ENCODE results near the gene TAF11.

TAF11 gene

DNA sequence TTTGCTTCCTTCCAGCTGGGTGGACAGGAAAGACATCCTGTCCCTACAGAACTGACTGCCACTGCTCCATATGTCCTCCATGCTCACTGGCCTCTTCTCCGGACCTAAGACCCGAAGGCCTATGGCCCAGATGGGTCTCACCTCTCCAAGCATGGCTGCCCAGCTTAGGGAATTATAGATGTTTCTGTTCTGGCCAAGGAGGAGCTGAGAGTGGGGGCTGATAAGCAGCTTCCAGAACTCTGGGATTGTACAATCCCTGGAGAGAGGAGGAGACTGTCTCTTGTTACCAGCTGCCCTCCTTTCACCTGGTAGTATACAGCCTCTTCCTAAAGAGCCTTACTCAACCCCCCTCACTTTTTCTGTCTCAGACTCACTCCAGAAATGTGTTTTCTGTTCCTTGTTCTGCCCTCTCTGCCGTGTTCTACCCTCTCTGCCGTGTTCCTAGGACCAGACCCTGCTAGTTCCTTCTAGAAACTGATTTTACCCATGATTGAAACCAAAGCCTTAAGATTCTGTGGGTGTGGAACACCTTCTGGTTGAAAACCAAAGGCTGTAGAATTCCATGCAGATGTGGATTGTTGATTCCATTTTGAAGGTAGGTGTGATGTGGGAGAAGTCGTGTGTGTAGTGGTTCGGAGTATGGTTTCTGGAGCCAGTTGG lies 29.9 kb upstream of the TAF11 start:
- H3K9me3 ChIP-seq (ENCODE audit: control extremely low read depth in 1 of 5, control insufficient read depth in 4 of 5, insufficient read depth in 2 of 5, low read depth in 1 of 5, low read length in 4 of 5): no peaks in the 10 kb centered on the region
- no peak overlapping the region for H3K27ac ChIP-seq (ENCODE audit: insufficient read depth in 1 of 2, low read depth in 1 of 2, low read length in 2 of 2, poor library complexity in 1 of 2, severe bottlenecking in 2 of 2)
- DNase-seq: no peak
- CTCF ChIA-PET: interaction anchor here (1.0 to 1.3 kb wide), 3 partner anchors 17 to 43 kb away, joined by 3 to 4 read pairs (median 3); no protein-coding TSS in a partner anchor
- H3K4me1 ChIP-seq (ENCODE audit: control extremely low read depth in 1 of 4, control insufficient read depth in 4 of 4, insufficient read depth in 4 of 4, low read length in 3 of 4): peaks cover 6 to 17% (median 10%) of the 10 kb centered on the region in 4 experiments
- 97% methylated on average over 4 of the region's 6 CpGs for WGBS (ENCODE audit: insufficient coverage)
- H3K27me3 ChIP-seq (replicated peaks in 2 of 5; ENCODE audit: control insufficient read depth in 4 of 5, insufficient read depth in 5 of 5, low read length in 4 of 5): no peaks in the 10 kb centered on the region
- POLR2A ChIA-PET: no interaction called here
- peaks cover 0 to 4% (median 2%) of the 10 kb centered on the region in 4 experiments for H3K36me3 ChIP-seq (ENCODE audit: control insufficient read depth in 4 of 4, insufficient read depth in 4 of 4, low read length in 3 of 4)
- H3K4me3 ChIP-seq (ENCODE audit: control insufficient read depth in 1 of 7, extremely low read depth in 1 of 7, insufficient read depth in 4 of 7, low read depth in 2 of 7, low read length in 6 of 7): no peak overlapping the region

DNA sequence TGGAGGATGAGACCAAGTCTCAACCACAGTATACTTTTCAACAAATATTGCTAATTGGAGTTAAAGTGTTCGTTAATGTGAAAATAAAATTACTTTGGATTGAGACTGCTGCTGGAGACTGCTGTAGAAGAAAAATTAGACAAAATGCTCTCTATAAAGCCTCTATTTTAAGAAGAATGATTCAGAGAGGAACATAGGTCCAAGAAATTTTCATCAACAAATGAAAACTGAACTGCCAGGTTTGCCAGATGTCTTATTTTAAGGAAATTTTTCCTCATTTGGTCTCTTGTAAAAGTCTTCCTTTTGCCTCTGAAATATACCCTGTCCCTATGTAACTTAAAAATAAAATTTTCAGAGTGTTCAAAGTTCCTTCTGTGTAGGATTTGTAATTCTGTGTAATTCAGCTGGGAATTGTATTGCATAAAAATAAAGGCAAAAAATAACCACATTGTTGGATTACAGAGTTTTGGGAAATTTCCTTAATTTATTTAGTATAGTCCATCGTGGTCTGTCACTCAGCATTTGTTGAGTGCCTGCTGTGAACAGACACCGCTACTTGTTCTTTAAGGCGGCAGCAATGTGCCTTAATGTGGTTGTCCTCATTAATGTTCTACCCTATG lies 28.6 kb upstream of the TAF11 start:
- no CpG with 5 or more reads among the region's 4 CpGs for WGBS (ENCODE audit: insufficient coverage)
- Histone ChIP-seq H3K27me3 (replicated peaks in 2 of 5; ENCODE audit: control insufficient read depth in 4 of 5, insufficient read depth in 5 of 5, low read length in 4 of 5) (no peaks in the 10 kb centered on the region), H3K27ac (ENCODE audit: insufficient read depth in 1 of 2, low read depth in 1 of 2, low read length in 2 of 2, poor library complexity in 1 of 2, severe bottlenecking in 2 of 2) (no peak overlapping the region), H3K4me3 (ENCODE audit: control insufficient read depth in 1 of 7, extremely low read depth in 1 of 7, insufficient read depth in 4 of 7, low read depth in 2 of 7, low read length in 6 of 7) (no peak overlapping the region), H3K4me1 (ENCODE audit: control extremely low read depth in 1 of 4, control insufficient read depth in 4 of 4, insufficient read depth in 4 of 4, low read length in 3 of 4) (peaks cover 15 to 30% (median 21%) of the 10 kb centered on the region in 4 experiments), H3K36me3 (ENCODE audit: control insufficient read depth in 4 of 4, insufficient read depth in 4 of 4, low read length in 3 of 4) (peaks cover 0 to 4% (median 1%) of the 10 kb centered on the region in 4 experiments), H3K9me3 (ENCODE audit: control extremely low read depth in 1 of 5, control insufficient read depth in 4 of 5, insufficient read depth in 2 of 5, low read depth in 1 of 5, low read length in 4 of 5) (no peaks in the 10 kb centered on the region)
- POLR2A ChIA-PET: no interaction called here
- DNase-seq: no peak
- CTCF ChIA-PET: no interaction called here

DNA sequence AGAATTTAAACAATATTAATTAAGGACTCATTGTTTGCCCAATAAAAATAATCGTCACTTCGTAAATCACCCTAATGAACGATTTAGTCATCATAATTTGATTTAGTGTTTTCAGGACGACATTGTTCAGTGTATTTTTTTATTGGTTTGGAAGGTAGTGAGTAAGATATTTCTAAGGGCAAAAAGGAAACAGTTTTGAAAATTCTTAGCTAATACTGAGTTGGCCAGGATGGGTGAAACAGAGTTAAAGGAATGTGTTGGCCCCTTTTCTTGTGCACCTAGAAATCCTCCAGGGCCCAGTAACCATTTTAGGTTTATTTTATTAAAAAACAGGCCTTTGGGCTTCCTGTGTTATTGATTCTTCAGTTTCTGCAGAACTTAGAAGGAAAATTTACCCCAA lies 26.5 kb upstream of the TAF11 start:
- Histone ChIP-seq H3K27ac (ENCODE audit: insufficient read depth in 1 of 2, low read depth in 1 of 2, low read length in 2 of 2, poor library complexity in 1 of 2, severe bottlenecking in 2 of 2) (no peak overlapping the region), H3K27me3 (replicated peaks in 2 of 5; ENCODE audit: control insufficient read depth in 4 of 5, insufficient read depth in 5 of 5, low read length in 4 of 5) (no peaks in the 10 kb centered on the region), H3K9me3 (ENCODE audit: control extremely low read depth in 1 of 5, control insufficient read depth in 4 of 5, insufficient read depth in 2 of 5, low read depth in 1 of 5, low read length in 4 of 5) (no peaks in the 10 kb centered on the region), H3K4me3 (ENCODE audit: control insufficient read depth in 1 of 7, extremely low read depth in 1 of 7, insufficient read depth in 4 of 7, low read depth in 2 of 7, low read length in 6 of 7) (no peak overlapping the region), H3K4me1 (ENCODE audit: control extremely low read depth in 1 of 4, control insufficient read depth in 4 of 4, insufficient read depth in 4 of 4, low read length in 3 of 4) (peaks cover 15 to 31% (median 24%) of the 10 kb centered on the region in 4 experiments), H3K36me3 (ENCODE audit: control insufficient read depth in 4 of 4, insufficient read depth in 4 of 4, low read length in 3 of 4) (peaks cover 0 to 4% (median 1%) of the 10 kb centered on the region in 4 experiments)
- CTCF ChIA-PET: interaction anchor here (0.7 kb wide), 1 partner anchor 12 kb away, joined by 3 read pairs; no protein-coding TSS in a partner anchor
- DNase-seq: no peak
- POLR2A ChIA-PET: no interaction called here
- WGBS (ENCODE audit: insufficient coverage): 81% methylated on average over 2 of the region's 4 CpGs

DNA sequence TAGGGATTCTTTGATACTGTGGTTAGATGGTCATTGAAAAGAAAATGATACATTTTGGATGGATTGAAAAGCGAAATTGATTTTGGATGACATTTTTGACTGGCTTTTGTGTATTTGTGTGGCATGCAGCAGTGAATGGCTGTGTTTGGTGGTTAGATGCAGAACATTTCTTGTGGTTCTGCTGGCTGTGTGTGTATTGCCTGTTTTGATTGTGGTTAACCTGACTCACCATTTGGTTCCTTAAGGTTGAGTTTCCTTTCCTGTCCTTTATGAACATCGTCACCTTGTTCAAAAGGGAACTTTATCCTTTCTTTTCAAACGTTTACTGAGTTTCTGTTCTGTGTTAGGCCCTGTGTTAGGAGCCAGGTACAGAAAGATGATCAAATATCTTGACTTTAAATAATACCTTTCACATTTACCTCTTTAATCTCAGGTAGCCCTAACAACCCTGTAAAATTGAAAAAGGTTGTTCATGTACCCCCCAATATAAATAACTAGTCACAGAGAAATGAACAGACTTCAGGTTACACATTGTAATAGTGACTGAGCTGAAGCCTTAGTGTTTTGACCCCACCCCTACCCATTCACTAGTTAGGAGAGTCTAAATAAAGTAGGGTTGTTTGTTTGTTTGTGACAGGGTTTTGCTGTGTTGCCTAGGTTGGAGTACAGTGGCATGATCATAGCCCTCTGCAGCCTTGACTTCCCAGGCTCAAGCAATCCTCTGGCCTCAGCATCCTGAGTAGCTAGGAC lies 25.0 kb upstream of the TAF11 start:
- Histone ChIP-seq H3K27ac (ENCODE audit: insufficient read depth in 1 of 2, low read depth in 1 of 2, low read length in 2 of 2, poor library complexity in 1 of 2, severe bottlenecking in 2 of 2) (no peak overlapping the region), H3K4me3 (ENCODE audit: control insufficient read depth in 1 of 7, extremely low read depth in 1 of 7, insufficient read depth in 4 of 7, low read depth in 2 of 7, low read length in 6 of 7) (peak overlapping the region in 1 of 7 experiments; percentile 48), H3K27me3 (replicated peaks in 2 of 5; ENCODE audit: control insufficient read depth in 4 of 5, insufficient read depth in 5 of 5, low read length in 4 of 5) (no peaks in the 10 kb centered on the region), H3K9me3 (ENCODE audit: control extremely low read depth in 1 of 5, control insufficient read depth in 4 of 5, insufficient read depth in 2 of 5, low read depth in 1 of 5, low read length in 4 of 5) (no peaks in the 10 kb centered on the region), H3K36me3 (ENCODE audit: control insufficient read depth in 4 of 4, insufficient read depth in 4 of 4, low read length in 3 of 4) (no peaks in the 10 kb centered on the region), H3K4me1 (ENCODE audit: control extremely low read depth in 1 of 4, control insufficient read depth in 4 of 4, insufficient read depth in 4 of 4, low read length in 3 of 4) (peaks cover 15 to 27% (median 23%) of the 10 kb centered on the region in 4 experiments)
- peak; percentile 60 to 93 (median 89) for DNase-seq
- ChIA-PET CTCF (no interaction called here), POLR2A (no interaction called here)
- 25% methylated on average over 2 of the region's 3 CpGs for WGBS (ENCODE audit: insufficient coverage)

DNA sequence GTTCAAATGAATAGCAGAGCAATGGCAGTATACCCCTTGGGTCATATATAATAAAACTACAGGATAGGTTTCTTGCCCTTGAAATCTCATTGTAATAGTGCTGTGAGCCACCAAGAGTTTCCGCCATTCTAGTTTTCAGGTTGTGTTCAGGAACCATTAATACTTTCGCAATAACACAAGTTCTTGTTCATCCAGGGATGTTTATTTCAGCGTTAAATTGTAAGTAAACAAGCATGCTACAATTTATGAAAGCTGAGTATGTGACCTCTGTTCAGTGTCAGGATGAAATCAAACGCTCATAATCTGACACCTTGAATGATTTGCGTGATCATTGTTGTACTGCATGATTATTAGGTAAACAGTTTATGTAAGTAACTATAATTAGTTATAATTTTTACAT lies 24.0 kb upstream of the TAF11 start:
- H3K9me3 ChIP-seq (ENCODE audit: control extremely low read depth in 1 of 5, control insufficient read depth in 4 of 5, insufficient read depth in 2 of 5, low read depth in 1 of 5, low read length in 4 of 5): no peaks in the 10 kb centered on the region
- no peak for DNase-seq
- ChIA-PET CTCF (interaction anchor here (0.9 kb wide), 1 partner anchor 9 kb away, joined by 3 read pairs; no protein-coding TSS in a partner anchor), POLR2A (interaction anchor here (0.7 kb wide), 1 partner anchor 45 kb away, joined by 3 read pairs; no protein-coding TSS in a partner anchor)
- no peaks in the 10 kb centered on the region for H3K36me3 ChIP-seq (ENCODE audit: control insufficient read depth in 4 of 4, insufficient read depth in 4 of 4, low read length in 3 of 4)
- H3K4me3 ChIP-seq (ENCODE audit: control insufficient read depth in 1 of 7, extremely low read depth in 1 of 7, insufficient read depth in 4 of 7, low read depth in 2 of 7, low read length in 6 of 7): no peak overlapping the region
- peaks cover 15 to 27% (median 23%) of the 10 kb centered on the region in 4 experiments for H3K4me1 ChIP-seq (ENCODE audit: control extremely low read depth in 1 of 4, control insufficient read depth in 4 of 4, insufficient read depth in 4 of 4, low read length in 3 of 4)
- 98% methylated on average over 4 of the region's 5 CpGs for WGBS (ENCODE audit: insufficient coverage)
- no peak overlapping the region for H3K27ac ChIP-seq (ENCODE audit: insufficient read depth in 1 of 2, low read depth in 1 of 2, low read length in 2 of 2, poor library complexity in 1 of 2, severe bottlenecking in 2 of 2)
- no peaks in the 10 kb centered on the region for H3K27me3 ChIP-seq (replicated peaks in 2 of 5; ENCODE audit: control insufficient read depth in 4 of 5, insufficient read depth in 5 of 5, low read length in 4 of 5)

DNA sequence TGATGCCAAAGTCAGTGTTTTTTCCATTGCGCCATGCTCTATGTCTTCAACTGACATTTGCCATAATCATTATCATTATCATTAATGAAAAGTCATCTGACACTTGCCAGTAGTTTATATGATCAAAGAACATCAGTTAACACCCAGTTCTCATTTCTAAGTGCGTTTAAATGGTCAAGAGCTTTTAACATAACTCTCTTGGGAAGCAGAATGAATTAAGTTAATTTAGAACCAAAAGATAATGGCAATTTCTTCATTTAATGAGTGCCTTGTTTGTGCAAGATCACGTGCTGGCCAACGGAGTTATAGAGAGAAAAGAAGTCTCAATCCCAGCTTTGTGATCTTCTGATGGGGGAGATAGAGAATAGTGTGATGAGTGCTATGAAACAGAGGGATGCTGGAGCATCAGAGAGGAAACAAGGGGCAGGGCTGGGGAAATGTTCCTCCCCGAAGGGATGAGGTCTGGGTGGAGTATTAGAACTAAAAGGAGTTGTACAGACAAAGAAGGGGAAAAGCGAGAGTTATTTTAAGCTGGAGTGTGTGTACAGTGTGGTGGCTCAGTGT lies 21.6 kb upstream of the TAF11 start:
- DNase-seq: no peak
- no peak overlapping the region for H3K4me3 ChIP-seq (ENCODE audit: control insufficient read depth in 1 of 7, extremely low read depth in 1 of 7, insufficient read depth in 4 of 7, low read depth in 2 of 7, low read length in 6 of 7)
- ChIA-PET POLR2A (no interaction called here), CTCF (interaction anchor here (0.5 to 1.6 kb wide), 4 partner anchors 10 to 104 kb away, joined by 3 to 4 read pairs (median 3); no protein-coding TSS in a partner anchor)
- H3K9me3 ChIP-seq (ENCODE audit: control extremely low read depth in 1 of 5, control insufficient read depth in 4 of 5, insufficient read depth in 2 of 5, low read depth in 1 of 5, low read length in 4 of 5): no peaks in the 10 kb centered on the region
- no peaks in the 10 kb centered on the region for H3K27me3 ChIP-seq (replicated peaks in 2 of 5; ENCODE audit: control insufficient read depth in 4 of 5, insufficient read depth in 5 of 5, low read length in 4 of 5)
- H3K27ac ChIP-seq (ENCODE audit: insufficient read depth in 1 of 2, low read depth in 1 of 2, low read length in 2 of 2, poor library complexity in 1 of 2, severe bottlenecking in 2 of 2): no peak overlapping the region
- WGBS (ENCODE audit: insufficient coverage): 93% methylated on average over 6 of the region's 6 CpGs
- peaks cover 0 to 4% (median 3%) of the 10 kb centered on the region in 4 experiments for H3K36me3 ChIP-seq (ENCODE audit: control insufficient read depth in 4 of 4, insufficient read depth in 4 of 4, low read length in 3 of 4)
- H3K4me1 ChIP-seq (ENCODE audit: control extremely low read depth in 1 of 4, control insufficient read depth in 4 of 4, insufficient read depth in 4 of 4, low read length in 3 of 4): peaks cover 15 to 27% (median 23%) of the 10 kb centered on the region in 4 experiments
